Mucosa of descending colon (tissue), 3 donors: ENCODE results near the gene EWSR1. TPM values are rescaled to one million over a fixed set of nuclear protein-coding genes. Genes with fewer than 3 reads are reported as not detected.
A peak's percentile ranks its signal among the peaks of the same experiment; 100 is the strongest.

ENCODE experiments used
- ATAC-seq: fragments of 200-7000 bp; cut with Tn5 transposase; one replicate; pipeline ENCODE4 v1.9.1; 2020; ENCODE audit warnings: mild to moderate bottlenecking, moderate library complexity
- DNase-seq, 3 donors: peaks; one replicate each; pipeline ENCODE4 v3.0.0-alpha.2; 2020
- H3K36me3 ChIP-seq: fragments of 200-600 bp; one replicate; pipeline ENCODE4 v1.8.0; 2021; ENCODE audit warnings: low read depth, mild to moderate bottlenecking
- H3K4me1 ChIP-seq: fragments of 200-600 bp; one replicate; pipeline ENCODE4 v1.8.0; 2021; ENCODE audit warnings: low read depth, mild to moderate bottlenecking
- H3K4me3 ChIP-seq: fragments of 200-600 bp; one replicate; pipeline ENCODE4 v1.8.0; 2021; ENCODE audit warnings: mild to moderate bottlenecking
- H3K9me3 ChIP-seq: fragments of 200-600 bp; one replicate; pipeline ENCODE4 v1.8.0; 2021; ENCODE audit warnings: mild to moderate bottlenecking
- CTCF ChIP-seq: fragments of 200-600 bp; IDR thresholded peaks from one replicate; pipeline ENCODE4 v1.8.0; 2022; ENCODE audit warnings: antibody characterized with exemption, mild to moderate bottlenecking
- intact Hi-C, 2 donors: fragments of 100-400 bp; cut with DNase I in 1 of 2; cut with micrococcal nuclease in 1 of 2; formaldehyde crosslinking; loops; one replicate each; pipeline versions ENCODE4 v1.11.0 to v1.11.1; 2022; cut with DNase I, micrococcal nuclease
- total RNA-seq, 3 donors: library from RNA; stranded (reverse); fragmentation: NEBNext Ultra II Directional in 2 of 3; extraction: Animal tissue kit (Norgen Biotek cat#: 25700) in 2 of 3; gene quantifications; one replicate each; pipeline versions ENCODE4 v1.2.1 to v1.2.4, GENCODE V29; 2021 to 2023
- donor health status: DM: no; HTN: no; CAD: no; lungs with moderate emphysema.
- donor health status: DM: no; HTN: no; CAD: no.
- donor health status: DM: no; HTN: yes; CAD: no.

The EWSR1 gene
- total RNA-seq, 3 donors from 2014 or later, result 176 to 227 (median 179) TPM

GRCh38 chr22:29260601-29261315, 7.3 kb upstream of the EWSR1 start:
- no peak for TF ChIP-seq CTCF
- H3K36me3 ChIP-seq, result no peaks in the 10 kb centered on the region
- DNase-seq (no peak), ATAC-seq (peak; percentile 24)
- no peaks in the 10 kb centered on the region for H3K9me3 ChIP-seq
- intact Hi-C loops, result no loop called here
- H3K4me3 ChIP-seq, result no peak overlapping the region
- H3K4me1 ChIP-seq, result no peaks in the 10 kb centered on the region

GRCh38 chr22:29263791-29264276, 4.2 kb upstream of the EWSR1 start:
- peaks cover 13% of the 10 kb centered on the region for H3K4me1 ChIP-seq
- H3K9me3 ChIP-seq, result no peaks in the 10 kb centered on the region
- intact Hi-C loops, result no loop called here
- no peaks in the 10 kb centered on the region for H3K36me3 ChIP-seq
- no peak overlapping the region for H3K4me3 ChIP-seq
- ATAC-seq (no peak), DNase-seq (no peak)
- no peak for TF ChIP-seq CTCF

GRCh38 chr22:29265305-29265704, 2.8 kb upstream of the EWSR1 start:
- intact Hi-C loops, result no loop called here
- ATAC-seq, result no peak
- DNase-seq, result no peak
- no peak for TF ChIP-seq CTCF
- no peaks in the 10 kb centered on the region for H3K9me3 ChIP-seq
- H3K36me3 ChIP-seq, result no peaks in the 10 kb centered on the region
- peaks cover 13% of the 10 kb centered on the region for H3K4me1 ChIP-seq
- no peak overlapping the region for H3K4me3 ChIP-seq

- H3K9me3 ChIP-seq, result no peaks in the 10 kb centered on the region
- H3K4me1 ChIP-seq, result peaks cover 14% of the 10 kb centered on the region
- intact Hi-C loops, result no loop called here
- ATAC-seq (no peak), DNase-seq (no peak)
- no peaks in the 10 kb centered on the region for H3K36me3 ChIP-seq
- no peak for TF ChIP-seq CTCF
- no peak overlapping the region for H3K4me3 ChIP-seq
Observed at GRCh38 chr22:29265929-29266328, 2.1 kb upstream of the EWSR1 start.

GRCh38 chr22:29266564-29267461, 1.3 kb upstream of the EWSR1 start:
- TF ChIP-seq CTCF, result no peak
- no peaks in the 10 kb centered on the region for H3K36me3 ChIP-seq
- intact Hi-C loops, result no loop called here
- DNase-seq, result peak in 1 of 3 donors; percentile 28
- H3K4me3 ChIP-seq, result peak overlapping the region; percentile 56
- no peak for ATAC-seq
- no peaks in the 10 kb centered on the region for H3K9me3 ChIP-seq
- H3K4me1 ChIP-seq, result peaks cover 23% of the 10 kb centered on the region
